Cardiac septum (tissue), 1 donor: Measurements from ENCODE around the gene MTF1. TPM values are rescaled to one million over a fixed set of nuclear protein-coding genes. Genes with fewer than 3 reads are reported as not detected.
"Not testable (repeated sequence)": the region's sequence is repeated elsewhere in the genome, so short reads cannot be mapped to it uniquely, and the experiment has no call there.

Experiments
- DNase-seq: peaks from one replicate; pipeline ENCODE4 v3.0.0-alpha.2; 2020; ENCODE audit warnings: low spot score
- intact Hi-C: fragments of 100-400 bp; cut with DNase I; formaldehyde crosslinking; loops from one replicate; pipeline ENCODE4 v1.14.0; 2022
- total RNA-seq: library from RNA; stranded (reverse); fragmentation: NEBNext Ultra II Directional; extraction: Animal tissue kit (Norgen Biotek cat#: 25700); gene quantifications from one replicate; pipeline ENCODE4 v1.2.1, GENCODE V29; 2021
- donor health status: DM: no; HTN: no; CAD: no.

Gene MTF1
- total RNA-seq, 1 donor from 2014 or later = 16.0 TPM

DNA sequence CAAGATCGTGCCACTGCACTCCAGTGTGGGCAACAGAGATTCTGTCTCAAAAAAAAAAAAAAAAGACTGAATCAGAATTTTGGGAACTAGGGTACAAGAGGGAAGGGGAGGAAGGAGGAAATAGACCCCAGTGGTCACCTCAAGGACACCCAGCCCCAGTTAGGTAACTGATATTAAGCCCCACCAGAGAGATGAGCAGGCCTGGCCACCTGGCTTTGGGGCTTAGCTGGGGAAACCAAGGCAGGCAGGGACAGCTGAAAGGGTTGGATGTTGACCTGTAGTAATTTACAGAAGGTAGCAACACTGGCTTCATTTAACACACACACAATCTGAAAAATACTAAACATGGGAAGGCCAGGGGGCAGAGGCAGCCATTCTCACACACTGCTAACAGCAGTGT is 57.0 kb downstream of the MTF1 start:
- intact Hi-C loops = loop anchor here (10.0 kb wide), 2 partner anchors 172 to 208 kb away; partner anchors contain the start of gene GNL2

DNA sequence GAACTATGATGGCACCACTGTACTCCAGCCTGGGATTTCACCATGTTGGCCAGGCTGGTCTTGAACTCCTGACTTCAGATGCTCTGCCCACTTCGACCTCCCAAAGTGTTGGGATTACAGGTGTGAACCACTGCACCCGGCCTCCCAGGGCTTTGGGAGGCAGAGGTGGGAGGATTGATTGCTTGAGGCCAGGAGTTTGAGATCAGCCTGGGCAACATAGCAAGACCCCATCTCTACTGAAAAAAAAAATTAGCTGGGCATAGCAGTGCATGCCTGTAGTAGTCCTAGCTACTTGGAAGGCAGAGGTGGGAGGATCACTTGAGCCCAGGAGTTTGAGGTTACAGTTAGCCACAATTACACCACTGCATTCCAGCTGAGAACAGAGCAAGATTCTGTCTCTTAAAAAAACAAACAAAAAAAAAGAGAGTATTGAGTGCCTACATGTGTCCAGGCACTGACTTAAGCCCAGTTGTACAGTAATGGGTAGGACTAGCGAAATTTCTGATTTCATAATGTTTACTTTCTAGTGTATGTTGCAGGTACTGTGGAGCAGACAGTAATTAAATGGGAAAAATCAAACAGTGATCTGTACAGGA is 61.5 kb downstream of the MTF1 start:
- no peak for DNase-seq
- intact Hi-C loops = no loop called here

More for the DNA sequence above, 57.0 kb downstream of the MTF1 start:
- DNase-seq = no peak

- DNase-seq = peak; percentile 77
- intact Hi-C loops = no loop called here
Observed at GRCh38 chr1:37795340-37796125, 63.9 kb downstream of the MTF1 start.

GRCh38 chr1:37794372-37795339 is 64.7 kb downstream of the MTF1 start:
- no peak for DNase-seq
- intact Hi-C loops = no loop called here

- DNase-seq = no peak
- intact Hi-C loops = no loop called here
Observed at GRCh38 chr1:37793773-37794371, 65.5 kb downstream of the MTF1 start, which contains the start of gene MANEAL. Gene MANEAL (plus strand): TSS chr1:37793847. CDS start chr1:37794183, 336 bp downstream.

- DNase-seq = no peak
- intact Hi-C loops = no loop called here
Observed at GRCh38 chr1:37792943-37793686, 66.3 kb downstream of the MTF1 start.

- DNase-seq = no peak
- intact Hi-C loops = no loop called here
Observed at GRCh38 chr1:37782491-37782890, 76.9 kb downstream of the MTF1 start.

- intact Hi-C loops = no loop called here
- no peak for DNase-seq
Observed at GRCh38 chr1:37778654-37779053, 80.7 kb downstream of the MTF1 start.

- no peak for DNase-seq
- intact Hi-C loops = no loop called here
Observed at GRCh38 chr1:37776946-37777516, 82.4 kb downstream of the MTF1 start.

DNA sequence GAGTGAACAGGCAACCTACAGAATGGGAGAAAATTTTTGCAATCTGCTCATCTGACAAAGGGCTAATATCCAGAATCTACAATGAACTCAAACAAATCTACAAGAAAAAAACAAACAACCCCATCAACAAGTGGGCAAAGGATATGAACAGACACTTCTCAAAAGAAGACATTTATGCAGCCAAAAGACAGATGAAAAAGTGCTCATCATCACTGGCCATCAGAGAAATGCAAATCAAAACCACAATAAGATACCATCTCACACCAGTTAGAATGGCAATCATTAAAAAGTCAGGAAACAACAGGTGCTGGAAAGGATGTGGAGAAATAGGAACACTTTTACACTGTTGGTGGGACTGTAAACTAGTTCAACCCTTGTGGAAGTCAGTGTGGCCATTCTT is 88.0 kb downstream of the MTF1 start:
- DNase-seq, intact Hi-C loops: not testable (repeated sequence)

DNA sequence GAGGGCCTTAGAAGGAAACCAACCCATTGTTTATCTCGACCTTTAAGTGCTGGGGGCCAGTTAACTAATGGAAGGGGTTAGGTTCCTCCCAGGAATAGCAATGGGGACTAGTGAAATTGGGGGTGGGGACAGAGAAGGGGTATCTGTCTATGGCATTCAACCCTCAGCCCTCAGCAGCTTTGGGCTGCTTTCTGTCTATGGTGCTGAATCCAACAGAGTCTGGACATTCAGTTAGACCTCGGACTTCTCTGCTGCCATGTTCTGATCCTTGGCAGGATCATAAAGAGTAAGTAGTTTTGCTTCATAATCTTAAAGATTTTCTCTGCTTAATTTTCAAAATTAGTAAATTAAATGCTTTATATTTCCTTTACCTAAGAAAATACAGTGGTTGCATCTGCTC is 91.9 kb downstream of the MTF1 start:
- intact Hi-C loops = no loop called here
- DNase-seq = no peak

GRCh38 chr1:37765916-37766664 is 93.3 kb downstream of the MTF1 start:
- intact Hi-C loops = no loop called here
- DNase-seq = no peak

- no peak for DNase-seq
- intact Hi-C loops = no loop called here
Observed at GRCh38 chr1:37764888-37765441, 94.4 kb downstream of the MTF1 start, which contains the start of gene EPHA10. Gene EPHA10 (minus strand): TSS chr1:37765120. CDS start chr1:37765066, 54 bp downstream.

DNA sequence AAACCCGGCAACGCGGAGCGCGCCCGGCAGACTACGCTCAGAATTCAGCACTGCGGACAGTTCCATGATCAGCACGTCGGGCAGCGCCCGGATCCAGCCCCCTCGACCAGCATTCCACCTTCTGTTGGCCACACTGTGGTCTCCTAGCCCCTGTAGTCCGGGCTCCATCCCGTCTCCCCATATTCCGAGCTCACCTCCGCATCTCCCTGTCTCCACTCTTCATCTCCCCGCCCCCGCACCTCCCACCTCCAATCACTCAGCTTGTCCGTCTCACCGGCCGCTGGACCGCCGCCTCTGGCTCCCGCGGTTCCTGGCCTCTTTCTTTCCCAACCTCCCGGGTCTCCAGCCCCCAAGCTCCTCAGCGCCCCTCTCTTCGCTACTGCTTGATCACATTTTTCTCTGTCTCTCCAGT is 95.0 kb downstream of the MTF1 start:
- DNase-seq = no peak
- intact Hi-C loops = no loop called here

DNA sequence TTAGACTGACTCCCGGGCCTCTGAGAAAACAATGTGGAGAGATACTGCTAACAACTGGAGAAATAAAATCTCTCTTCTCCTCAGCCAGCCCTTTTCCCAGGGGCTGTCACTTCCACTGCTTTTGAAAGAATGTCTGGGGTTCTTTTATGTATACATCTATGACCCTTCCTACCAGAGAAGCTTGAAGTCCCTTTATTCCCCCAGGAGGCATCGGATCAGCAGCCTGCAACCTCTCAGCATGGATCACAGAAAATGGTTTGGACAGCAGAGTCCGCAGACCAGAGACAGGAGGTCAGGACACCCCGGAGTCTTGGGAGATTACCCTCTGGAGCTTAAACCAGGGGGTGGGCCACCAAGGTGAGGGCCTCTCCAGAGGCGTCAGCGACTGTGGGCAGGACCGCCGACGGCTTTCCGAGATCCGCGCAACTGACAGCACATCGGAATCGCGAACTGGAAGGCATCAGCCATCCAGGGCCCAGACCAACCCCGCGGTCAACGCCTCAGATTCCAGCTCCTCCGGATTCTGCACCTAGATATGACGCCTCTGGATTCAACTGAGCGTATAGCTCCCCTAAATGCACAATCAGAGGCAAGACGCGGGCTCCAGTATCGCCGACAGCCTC is 95.5 kb downstream of the MTF1 start:
- DNase-seq = no peak
- intact Hi-C loops = no loop called here

- intact Hi-C loops = no loop called here
- DNase-seq = no peak
Observed at GRCh38 chr1:37762516-37762915, 96.9 kb downstream of the MTF1 start.
